ENCODE measurements around the gene MYO16.

DNA sequence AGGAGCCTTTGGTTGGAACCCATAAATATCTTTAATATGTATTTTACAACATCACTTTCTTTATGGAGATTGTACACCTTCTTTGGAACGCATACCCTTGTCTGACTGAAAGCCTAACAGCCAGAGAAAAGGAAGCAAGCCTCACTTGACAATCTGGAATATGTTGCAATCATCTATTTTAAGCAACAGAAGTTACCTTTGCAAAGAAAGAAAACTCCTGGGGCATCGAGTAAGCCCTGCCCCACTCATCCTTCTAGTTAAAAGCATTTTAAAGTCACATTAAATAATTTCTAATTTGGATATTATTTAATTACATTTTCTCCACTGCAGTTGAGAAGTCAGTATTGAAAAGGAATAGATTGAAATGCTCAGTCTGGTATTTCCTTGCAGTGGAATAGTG, 542.7 kb downstream of the MYO16 start:
- TF ChIP-seq, protein P1, sequence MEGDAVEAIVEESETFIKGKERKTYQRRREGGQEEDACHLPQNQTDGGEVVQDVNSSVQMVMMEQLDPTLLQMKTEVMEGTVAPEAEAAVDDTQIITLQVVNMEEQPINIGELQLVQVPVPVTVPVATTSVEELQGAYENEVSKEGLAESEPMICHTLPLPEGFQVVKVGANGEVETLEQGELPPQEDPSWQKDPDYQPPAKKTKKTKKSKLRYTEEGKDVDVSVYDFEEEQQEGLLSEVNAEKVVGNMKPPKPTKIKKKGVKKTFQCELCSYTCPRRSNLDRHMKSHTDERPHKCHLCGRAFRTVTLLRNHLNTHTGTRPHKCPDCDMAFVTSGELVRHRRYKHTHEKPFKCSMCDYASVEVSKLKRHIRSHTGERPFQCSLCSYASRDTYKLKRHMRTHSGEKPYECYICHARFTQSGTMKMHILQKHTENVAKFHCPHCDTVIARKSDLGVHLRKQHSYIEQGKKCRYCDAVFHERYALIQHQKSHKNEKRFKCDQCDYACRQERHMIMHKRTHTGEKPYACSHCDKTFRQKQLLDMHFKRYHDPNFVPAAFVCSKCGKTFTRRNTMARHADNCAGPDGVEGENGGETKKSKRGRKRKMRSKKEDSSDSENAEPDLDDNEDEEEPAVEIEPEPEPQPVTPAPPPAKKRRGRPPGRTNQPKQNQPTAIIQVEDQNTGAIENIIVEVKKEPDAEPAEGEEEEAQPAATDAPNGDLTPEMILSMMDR (IDR thresholded peaks at IDR 0.05): no peak
- TF ChIP-seq POLR2A (IDR thresholded peaks at IDR 0.05): no peak

Data from tibial nerve (tissue), 3 donors.